Measurements from ENCODE around the gene ATXN7.

The ATXN7 gene

DNA sequence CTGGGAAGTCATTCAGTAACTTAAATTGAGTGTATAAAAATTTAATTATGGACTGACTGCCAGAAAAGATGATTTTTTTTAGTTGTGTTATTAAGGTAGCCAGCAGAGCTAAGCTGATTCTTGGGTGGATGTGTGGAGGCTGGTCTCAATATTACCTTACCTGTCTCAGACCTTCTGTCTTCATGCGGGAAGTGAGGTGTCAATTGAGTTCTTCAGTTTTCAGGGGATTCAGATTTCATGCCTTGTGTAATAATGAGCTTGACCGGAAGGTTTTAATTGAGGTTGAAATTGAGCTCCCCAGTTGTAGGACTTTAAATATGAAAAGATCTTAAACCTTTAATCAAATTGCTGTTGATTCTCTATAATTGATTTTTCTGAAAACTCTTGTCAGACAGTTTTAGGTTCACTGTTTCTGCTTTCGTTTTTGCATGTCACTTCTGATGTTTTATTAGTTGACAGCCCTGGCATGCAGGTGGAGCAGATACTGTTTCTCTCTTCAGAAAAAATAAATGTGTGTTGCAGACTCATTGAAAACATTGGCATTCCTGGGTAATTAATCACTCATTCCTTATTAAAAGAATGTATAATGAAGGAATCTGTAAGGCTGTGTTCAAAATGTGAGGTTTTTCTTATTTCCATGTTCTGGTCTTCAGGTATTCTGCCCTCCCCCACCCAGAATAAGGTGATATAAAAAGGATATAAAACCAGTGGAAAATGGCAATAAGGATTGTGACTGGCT is 105.1 kb downstream of the ATXN7 start:
- DNase-seq, result peak; percentile 23

DNA sequence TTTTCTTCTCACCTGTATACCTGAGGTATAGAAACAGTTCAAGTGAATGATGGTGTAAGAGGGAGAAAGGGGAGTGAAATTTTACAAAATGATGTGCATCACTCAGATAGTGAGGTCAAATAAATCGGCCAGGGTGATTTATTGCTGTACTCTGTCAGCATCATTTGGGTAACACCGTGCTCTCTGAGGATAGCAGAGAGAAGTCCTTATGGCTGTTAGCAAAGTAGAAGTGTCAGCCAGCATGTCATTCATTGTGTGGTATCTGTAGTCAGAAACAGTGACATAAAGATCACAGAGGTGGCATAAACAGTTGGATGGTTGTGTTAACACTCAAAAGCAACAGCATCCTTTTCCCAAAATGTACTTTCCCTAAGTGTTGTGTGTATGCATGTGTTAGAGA is 106.2 kb downstream of the ATXN7 start:
- DNase-seq, result no peak

DNA sequence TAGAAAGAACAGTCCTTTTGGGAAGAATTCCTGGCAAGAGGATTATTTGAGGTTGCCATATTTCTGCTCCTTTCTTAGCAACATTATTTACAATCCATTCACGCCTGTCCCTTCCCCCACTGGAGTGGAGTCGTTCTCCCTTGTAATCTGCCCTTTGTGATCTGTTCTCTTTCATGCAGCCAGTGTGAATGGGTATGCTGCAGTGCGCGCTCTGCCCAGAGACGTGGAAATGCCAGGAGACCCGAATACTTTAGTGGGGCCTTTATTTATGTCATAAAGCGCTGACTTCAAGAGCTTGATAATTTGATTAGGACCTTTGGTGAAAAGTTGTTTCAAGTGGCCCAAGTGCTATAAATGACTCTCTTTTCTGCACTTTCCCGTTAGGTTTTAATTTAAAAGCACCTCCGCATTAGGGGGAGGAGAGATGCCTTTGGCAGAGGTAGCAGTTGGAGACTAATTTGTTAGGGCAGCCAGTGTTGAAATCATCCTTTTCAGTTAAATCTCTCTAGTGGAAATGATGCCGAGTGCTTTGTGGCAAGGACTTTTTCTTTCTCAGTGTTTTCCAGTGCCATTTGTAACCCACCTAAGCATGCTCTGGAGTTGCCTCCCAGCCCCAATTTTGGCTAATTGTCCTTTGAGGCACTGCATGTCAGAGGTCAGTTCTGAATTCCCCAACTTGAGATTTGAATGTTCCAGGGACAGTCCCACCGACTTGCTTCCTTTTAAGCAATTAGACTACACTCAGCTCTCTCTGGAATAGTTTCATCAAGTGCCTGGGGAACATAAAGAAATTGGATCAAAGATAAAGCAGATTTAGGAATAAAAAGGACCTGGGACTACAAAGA is 107.2 kb downstream of the ATXN7 start:
- DNase-seq, result no peak

DNA sequence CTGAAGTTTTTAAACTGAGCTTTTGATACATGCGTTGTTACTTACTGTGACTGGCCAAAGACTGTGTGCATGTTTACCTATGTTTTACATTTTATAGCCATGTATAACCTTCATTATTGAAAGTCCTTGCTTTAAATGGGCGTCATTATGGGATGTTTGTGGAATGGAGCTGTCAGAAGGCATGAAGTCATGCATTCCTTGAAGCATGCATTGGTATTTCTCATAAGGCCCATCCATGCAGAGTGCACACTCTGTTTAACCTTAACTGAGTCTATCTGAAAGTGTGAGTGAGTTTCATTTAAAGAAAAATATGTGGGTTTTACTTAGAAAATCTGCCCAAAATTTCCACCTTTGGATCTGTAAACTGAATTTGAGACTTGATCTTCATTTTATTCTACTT is 108.5 kb downstream of the ATXN7 start:
- no peak for DNase-seq

DNA sequence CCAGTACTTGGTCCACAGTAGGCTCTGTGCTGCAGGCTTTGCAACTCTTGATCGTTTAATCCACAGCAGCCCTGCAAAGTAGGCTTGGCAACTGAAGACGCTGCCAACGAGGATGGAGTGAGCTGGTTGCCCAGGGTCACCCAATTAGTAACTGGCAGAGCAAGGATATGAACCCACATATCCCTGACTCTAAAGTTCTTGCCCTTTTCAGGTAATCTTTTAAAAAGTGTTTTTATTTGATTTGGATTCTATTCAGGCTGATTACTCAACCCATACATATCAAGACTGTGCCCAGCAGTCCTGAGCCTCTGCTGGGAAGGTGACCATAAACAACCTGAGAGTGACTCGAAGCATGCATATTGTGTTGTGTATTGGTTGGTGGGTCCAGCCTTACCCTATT is 109.3 kb downstream of the ATXN7 start:
- DNase-seq, result no peak

DNA sequence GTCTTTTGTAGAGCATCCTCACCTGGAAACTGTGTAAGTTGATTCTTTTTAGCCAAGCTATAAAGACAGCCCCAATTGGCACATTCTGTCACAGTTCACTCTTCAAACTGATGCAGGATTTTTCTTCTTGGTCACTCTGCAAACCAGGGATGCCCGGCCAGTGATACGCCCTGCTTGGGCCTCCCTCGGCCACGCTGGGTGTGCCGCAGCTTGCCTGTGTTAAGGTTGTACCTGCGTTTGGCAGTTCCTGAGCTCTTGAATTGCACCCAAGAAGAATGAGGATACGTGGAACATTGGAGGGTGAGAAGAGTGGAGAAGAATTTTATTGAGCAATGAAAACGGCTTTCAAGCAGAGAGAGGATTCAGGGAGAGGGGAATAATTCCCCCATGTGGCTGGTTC is 109.7 kb downstream of the ATXN7 start:
- no peak for DNase-seq

DNA sequence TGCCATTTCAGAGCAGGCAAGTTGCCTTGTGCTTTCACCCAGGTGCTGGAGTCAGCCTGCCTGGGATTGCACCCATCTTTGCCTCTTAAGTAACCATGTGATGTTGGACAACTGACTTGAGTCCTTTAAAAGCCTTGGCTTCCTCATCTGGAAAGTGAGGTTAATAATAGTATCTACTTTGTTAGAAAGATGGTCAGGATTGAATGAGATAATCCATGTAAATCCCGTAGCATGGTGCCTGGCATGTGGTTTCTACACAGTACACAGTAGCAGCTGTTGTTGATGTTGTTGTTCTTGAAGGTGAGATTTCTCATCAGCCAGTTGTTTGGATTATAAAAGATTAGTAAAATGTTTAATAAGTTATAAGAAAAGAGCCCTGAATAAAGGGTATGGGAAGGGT is 110.8 kb downstream of the ATXN7 start:
- no peak for DNase-seq

DNA sequence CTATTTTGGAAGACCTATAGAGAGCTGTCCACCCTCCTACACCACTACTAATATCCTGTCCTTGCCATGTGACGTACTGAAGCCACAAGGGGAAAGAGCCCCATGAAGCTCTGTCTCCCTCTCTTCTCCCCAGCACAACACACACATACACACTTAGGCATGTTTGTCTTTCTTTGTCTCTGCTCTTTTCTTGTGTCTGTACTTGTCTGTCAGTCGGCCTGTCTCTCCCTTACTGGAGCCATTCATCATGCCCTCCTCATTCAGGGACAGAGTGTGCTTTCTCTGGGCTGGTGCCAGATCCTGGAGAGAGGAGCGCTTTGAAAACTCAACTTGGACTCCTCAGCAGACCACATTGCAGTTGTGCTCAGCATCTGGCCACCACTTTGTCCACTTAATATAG is 112.1 kb downstream of the ATXN7 start:
- no peak for DNase-seq

DNA sequence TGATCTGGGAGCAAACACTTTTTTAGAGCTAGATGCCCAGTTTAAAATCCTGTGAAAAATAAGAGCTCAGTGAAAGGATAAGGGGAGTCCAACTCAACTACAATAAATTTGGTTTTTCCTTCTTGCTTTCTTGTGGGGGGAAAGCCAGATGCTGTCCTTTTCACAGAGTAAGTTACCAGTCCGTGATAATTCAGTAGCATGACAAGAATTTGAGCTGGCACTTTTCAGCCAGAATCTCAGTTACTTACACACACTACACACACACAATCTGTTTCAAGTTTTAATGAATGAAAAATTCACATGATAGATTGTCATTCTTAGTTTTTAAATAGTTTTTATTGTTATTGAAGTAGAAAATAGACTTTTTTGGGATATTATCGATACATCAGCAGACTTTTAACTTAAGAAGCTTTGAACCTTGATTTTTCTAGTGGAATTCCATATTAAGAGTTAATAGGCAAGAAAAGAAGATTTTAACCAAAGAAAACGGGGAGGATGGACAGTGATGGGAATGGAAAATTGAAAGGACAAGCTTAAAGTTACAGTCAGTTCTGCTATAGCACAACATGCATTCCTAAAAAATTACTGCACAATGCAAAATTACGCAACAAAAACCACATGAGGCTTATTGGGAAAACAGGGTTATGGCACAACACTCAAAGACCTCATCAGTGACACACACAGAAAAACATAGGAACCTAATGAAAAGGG is 112.6 kb downstream of the ATXN7 start:
- no peak for DNase-seq

DNA sequence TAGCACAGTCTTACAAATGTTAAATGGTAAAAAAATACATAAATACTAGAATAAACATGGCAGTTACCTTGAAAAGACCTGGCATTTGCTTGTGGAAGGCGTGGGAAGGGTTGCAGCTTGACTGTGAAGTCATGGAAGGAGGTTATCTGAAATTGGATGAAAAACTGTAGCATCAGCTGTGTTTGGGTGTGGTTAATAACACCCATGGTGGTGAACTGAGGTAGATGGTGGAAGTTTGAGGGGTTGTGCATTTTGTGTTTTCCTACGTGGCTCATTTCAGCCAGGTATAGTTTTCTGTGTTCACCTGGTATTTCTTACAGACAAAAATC is 113.2 kb downstream of the ATXN7 start:
- DNase-seq, result no peak

DNA sequence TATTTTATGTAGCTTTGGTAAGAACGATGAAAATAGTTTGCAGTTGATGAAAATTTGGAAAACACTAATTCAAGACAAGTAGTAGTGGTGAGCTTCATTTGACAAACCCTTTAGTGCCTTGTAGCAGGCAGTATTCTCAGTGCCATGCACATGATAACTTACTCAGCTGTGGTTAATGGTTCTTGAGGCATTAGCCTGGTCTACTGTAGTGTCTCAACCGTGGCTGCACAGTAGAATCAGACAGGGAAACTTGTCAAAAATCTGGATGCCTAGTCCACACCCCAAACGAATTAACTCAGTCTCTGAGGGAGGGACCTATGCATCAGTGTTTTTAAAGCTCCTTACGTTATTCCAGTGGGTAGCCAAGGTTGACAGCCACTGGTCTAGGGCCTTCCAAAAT is 114.2 kb downstream of the ATXN7 start:
- DNase-seq, result no peak

DNA sequence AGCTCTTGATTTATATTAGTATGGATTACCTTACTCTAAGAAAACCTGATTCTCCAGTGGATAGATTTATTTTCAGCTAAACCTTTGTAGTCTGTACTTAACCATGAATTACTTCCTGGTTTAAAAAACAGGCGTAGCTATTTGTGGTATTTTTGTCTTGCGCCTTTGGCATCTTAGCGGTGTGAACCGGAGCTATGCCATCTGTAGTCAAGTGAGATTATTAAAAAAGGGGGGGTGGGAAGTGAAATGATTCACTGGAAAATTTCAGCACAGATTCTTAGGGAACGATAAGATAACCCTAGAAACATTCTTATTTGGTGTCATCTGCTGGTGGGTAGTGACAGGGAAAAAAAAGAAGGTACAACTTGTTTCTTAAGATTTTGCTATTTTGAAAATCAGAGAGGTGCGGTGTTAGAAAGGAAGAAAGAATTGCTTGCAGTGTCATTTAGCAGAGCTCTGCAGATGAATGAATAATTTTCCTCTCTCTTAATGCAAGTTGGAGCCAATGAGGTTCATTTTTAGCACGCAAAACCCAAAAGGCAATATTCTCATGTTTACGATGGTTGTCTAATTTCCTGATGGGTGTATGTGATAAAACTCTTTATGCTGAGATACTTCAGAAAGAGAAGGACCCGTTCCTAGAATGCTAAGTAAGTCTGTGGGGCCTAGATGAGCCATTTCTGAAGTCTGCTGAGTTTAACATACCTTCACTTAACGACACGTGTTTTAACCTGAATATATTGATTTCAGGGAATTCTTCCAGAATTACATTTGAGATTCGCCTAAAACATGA is 115.6 kb downstream of the ATXN7 start:
- DNase-seq, result no peak

DNA sequence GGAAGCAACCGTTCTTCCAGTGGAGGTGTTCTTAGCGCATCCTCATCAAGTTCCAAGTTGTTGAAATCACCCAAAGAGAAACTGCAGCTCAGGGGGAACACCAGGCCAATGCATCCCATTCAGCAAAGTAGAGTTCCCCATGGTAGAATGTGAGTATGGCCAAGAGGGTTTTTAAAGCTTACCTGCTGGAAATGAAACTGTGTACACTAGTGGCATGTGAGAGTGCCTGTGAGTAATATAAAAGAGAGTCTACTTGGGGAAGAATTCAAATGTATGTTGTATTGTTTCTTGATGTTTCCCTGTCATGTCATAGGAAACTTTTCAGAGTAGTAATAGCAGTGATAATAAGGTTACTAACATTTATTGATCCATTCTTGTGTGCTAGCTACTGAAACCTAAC is 116.4 kb downstream of the ATXN7 start:
- DNase-seq, result no peak

DNA sequence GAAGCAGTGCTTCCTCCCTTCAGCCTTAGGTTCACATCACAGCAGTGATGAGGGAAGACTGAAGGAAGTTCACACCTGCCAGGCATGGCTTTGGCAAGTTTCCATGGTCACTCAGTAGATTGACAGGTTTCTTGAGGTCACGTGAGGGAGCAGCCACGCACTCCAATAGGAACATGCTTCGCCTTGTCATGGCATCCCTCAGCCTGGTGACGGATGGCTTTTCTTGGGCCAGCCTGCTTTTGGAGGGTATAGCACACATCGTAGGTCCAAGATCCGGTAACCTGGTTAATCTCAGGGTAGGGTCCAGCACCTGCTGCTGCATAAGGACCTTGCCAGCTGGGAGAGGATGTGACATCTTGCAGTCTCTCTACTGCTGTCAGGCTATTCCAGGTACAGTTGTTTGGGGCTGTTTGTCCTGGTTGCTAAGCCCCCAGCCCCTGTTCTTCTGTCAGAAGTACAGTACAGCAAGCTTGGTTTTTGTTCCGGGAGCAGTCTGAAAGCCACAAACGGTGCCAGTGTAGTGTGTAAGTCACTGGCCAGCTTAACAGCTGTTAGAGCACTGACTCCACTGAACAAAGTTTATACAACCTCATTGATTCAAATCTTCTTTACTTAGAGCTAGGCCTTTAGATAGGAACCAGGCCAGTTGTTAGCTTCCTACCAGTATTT is 117.3 kb downstream of the ATXN7 start:
- no peak for DNase-seq

DNA sequence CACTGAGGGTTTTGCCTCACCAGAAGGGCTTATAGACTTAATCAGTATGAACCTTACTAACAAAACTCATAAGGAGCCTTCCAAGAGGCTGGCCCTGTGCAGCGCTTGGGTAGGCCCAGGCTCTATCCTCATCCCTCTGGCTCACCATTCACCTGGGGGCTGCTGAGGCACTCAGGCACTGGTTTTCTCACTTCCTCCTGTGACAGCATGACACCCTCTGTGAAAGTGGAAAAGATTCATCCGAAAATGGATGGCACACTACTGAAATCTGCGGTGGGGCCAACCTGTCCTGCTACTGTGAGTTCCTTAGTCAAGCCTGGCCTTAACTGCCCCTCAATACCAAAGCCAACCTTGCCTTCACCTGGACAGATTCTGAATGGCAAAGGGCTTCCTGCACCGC is 118.3 kb downstream of the ATXN7 start:
- DNase-seq, result no peak

DNA sequence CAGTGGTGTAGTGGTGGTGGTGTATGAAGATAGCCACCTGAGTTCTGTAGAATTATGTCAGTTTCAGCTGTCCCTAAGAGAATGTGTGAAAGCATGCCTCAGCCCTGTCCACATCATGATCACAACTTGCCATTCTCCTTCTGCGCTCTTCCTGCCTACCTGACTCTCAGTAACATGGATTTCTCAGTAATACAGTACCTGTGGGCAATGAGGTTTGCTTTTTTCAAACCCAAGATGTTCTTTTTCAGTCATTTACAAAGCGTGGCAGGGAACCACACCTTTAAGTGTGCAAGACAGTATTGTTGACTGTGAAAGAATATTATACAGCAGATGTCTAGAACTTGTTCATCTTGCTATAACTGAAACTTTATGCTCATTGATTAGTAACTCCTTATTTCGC is 120.7 kb downstream of the ATXN7 start:
- DNase-seq, result no peak

DNA sequence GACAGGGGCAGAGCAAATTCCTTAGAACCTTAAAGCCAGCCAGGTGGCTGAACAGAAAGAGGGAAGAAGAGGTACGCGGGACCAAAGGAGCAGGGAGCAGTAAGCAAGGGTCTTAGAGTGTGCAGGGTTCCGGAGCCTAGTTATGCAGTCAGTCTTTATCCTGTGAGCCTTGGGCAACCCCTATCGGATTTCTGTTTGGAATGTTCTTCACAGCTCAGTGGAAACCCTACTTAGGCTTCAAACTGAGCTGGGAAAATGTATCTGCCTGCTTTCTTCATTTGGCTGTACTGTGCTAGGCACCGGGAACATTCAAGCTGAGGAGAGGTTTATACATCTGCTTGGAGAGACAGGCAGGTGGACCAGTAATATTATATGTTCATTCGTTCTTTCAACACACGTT is 122.5 kb downstream of the ATXN7 start:
- DNase-seq, result no peak

DNA sequence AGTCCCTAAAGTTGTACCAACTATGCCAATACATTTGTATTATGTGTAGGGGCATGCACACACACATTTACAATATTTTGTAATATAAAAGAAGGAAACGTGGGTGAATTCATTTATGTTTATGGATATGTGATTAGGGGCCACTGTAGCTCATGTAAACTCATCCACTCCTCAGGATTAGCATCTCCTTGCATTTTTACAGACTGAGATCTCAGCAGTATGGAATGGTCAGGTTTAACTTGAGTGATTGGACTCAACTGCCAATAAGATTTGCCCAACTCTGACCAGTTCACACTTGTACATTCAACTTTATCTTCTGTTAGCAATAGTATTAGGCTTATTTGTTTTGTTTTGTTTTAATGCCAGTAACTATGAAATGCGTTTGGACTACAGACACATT is 123.2 kb downstream of the ATXN7 start:
- DNase-seq, result no peak

DNA sequence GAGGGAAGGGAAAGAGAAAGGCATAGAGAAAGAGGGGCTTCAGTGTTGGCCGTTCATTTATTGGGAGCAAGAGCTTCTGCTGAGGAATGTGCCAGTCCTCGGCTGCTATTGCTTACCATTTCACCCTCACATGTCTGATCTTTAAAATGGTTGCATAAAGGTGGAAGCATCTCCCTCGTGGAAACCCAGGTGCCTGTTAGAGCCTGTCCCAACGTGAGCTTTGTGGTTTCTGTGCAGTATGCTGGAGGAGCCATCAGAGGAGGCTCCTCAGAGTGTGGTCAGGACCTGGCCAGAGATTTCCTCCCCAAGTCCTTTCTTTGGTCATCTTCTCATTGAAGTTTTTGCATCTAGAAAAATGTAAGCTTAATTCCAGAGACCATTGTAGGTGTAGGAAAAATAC is 125.3 kb downstream of the ATXN7 start:
- no peak for DNase-seq

DNA sequence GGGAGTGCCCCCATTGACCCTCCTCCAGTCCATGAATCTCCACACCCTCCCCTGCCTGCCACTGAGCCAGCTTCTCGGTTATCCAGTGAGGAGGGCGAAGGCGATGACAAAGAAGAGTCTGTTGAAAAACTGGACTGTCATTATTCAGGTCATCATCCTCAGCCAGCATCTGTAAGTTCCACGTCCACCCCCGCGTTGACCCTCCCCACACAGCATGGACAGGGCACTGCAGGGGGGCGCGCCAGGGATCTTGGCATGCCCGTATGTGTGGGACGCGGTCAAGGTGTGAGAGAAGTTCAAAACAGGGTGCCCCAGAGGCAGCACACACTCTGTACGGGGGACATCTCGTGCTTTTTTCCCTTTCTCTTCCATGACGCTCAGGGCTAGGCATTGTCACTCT is 126.5 kb downstream of the ATXN7 start:
- DNase-seq, result no peak

DNA sequence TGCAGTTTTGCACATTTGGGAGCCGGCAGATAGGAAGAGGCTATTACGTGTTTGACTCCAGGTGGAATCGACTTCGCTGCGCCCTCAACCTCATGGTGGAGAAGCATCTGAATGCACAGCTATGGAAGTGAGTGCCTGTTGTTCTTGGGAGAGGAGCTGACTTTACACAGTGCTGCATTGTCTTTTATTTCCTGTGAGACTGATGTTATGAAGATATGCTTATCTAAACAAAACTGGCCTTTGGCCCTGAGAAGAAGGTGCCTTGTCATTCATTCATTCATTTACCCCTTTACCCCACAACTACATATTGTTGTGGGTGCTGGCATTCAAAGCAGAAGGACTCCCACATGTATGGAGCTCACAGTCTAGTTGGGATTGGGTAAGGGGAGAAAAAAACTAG is 127.1 kb downstream of the ATXN7 start:
- DNase-seq, result no peak

DNA sequence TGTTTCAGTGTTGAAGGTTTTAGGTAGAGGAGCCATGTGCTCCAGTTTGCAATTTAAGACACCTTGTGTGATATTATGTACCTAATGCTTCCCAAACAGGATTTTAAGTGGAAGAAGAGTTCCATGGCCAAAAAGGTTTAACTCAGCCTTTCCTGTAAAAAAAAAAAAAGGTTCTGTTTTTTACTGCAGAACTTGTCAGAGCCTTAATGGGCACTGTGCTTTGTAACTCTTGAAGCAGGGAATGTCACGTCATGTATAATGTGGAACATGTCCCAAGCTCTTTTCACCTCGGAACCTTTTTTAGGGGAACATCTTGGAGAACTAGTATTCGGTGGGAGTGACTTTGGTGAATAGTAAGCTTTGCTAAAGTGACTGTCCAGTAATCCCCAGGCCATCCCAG is 128.0 kb downstream of the ATXN7 start:
- no peak for DNase-seq
